SU-DHL-6 (cell line): ENCODE results near the gene SUGCT.

Source experiments
- H2AFZ ChIP-seq: fragments of 200-600 bp; sonication (generic); 2 replicates; pipeline ENCODE4 v1.6.1; 2014; ENCODE audit warnings: low read depth, mild to moderate bottlenecking, moderate library complexity, mixed read lengths, antibody characterized with exemption, low read length; ENCODE audit not compliant: severe bottlenecking
- H3F3A ChIP-seq: fragments of 200-600 bp; shearing (Covaris generic); 2 replicates; pipeline ENCODE4 v1.6.0; 2016; ENCODE audit warnings: antibody characterized with exemption, mild to moderate bottlenecking; ENCODE audit not compliant: insufficient read depth
- H3K27ac ChIP-seq: fragments of 200-600 bp; sonication (generic); 2 replicates; pipeline ENCODE4 v1.5.1; 2016; ENCODE audit warnings: low read depth, mild to moderate bottlenecking, low read length, moderate library complexity, mixed read lengths
- H3K27me3 ChIP-seq: fragments of 200-600 bp; sonication (generic), shearing (Covaris generic); 2 replicates; pipeline ENCODE4 v1.6.0; 2014; ENCODE audit warnings: mild to moderate bottlenecking, low read length
- H3K36me3 ChIP-seq: fragments of 200-600 bp; sonication (generic); 2 replicates; pipeline ENCODE4 v1.6.1; 2014; ENCODE audit warnings: mild to moderate bottlenecking, low read length, mixed read lengths
- H3K4me2 ChIP-seq: fragments of 300-600, 200-600 bp; shearing (Covaris generic), sonication (generic); 2 replicates; pipeline ENCODE4 v1.6.0; 2014; ENCODE audit warnings: low read length, low read depth, mild to moderate bottlenecking; ENCODE audit not compliant: poor library complexity, severe bottlenecking
- H3K4me3 ChIP-seq: fragments of 200-600 bp; sonication (generic); 2 replicates; pipeline ENCODE4 v1.5.1; 2014; ENCODE audit warnings: antibody characterized with exemption, low read length, mild to moderate bottlenecking, mixed read lengths; ENCODE audit not compliant: insufficient read depth, poor library complexity, severe bottlenecking
- H3K79me2 ChIP-seq: fragments of 200-600 bp; sonication (generic); 2 replicates; pipeline ENCODE4 v1.6.1; 2014; ENCODE audit warnings: mild to moderate bottlenecking, low read length, moderate library complexity; ENCODE audit not compliant: insufficient read depth
- H3K9ac ChIP-seq: fragments of 200-600 bp; sonication (generic); 2 replicates; pipeline ENCODE4 v1.7.0; 2014; ENCODE audit warnings: mild to moderate bottlenecking, low read length
- H3K9me2 ChIP-seq: fragments of 200-600 bp; sonication (generic); replicated peaks from 2 replicates; pipeline ENCODE4 v1.6.1; 2014; ENCODE audit warnings: low read length; ENCODE audit not compliant: insufficient read depth
- H3K9me3 ChIP-seq: fragments of 200-600 bp; sonication (generic); 2 replicates; pipeline ENCODE4 v1.6.1; 2014; ENCODE audit warnings: low read length, mixed read lengths; ENCODE audit not compliant: insufficient read depth
- H4K20me1 ChIP-seq: fragments of 200-600 bp; sonication (generic); 2 replicates; pipeline ENCODE4 v1.6.1; 2014; ENCODE audit warnings: low read depth, mild to moderate bottlenecking, antibody characterized with exemption, low read length, moderate library complexity, mixed read lengths
- EZH2phosphoT487 ChIP-seq: fragments of 200-600 bp; sonication (generic), shearing (Covaris generic); conservative IDR thresholded peaks from 2 replicates; pipeline ENCODE4 v1.6.1; 2018; ENCODE audit warnings: mild to moderate bottlenecking, antibody characterized with exemption, low read length, moderate library complexity, mixed read lengths
- TF ChIP-seq, protein P1 (sequence below): fragments of 200-600 bp; sonication (generic); IDR thresholded peaks from one replicate; pipeline ENCODE4 v1.5.1; 2017; ENCODE audit warnings: antibody characterized with exemption, mild to moderate bottlenecking, low read length, moderate library complexity; ENCODE audit not compliant: insufficient read depth, poor library complexity, severe bottlenecking

SUGCT gene

GRCh38 chr7:40300146-40300670, 165.4 kb downstream of the SUGCT start:
- H3K27me3 ChIP-seq = no peaks in the 10 kb centered on the region
- H2AFZ ChIP-seq = no peak overlapping the region
- no peaks in the 10 kb centered on the region for H3K9me3 ChIP-seq
- no peak overlapping the region for H3K4me3 ChIP-seq
- H3K79me2 ChIP-seq = no peaks in the 10 kb centered on the region
- H3K27ac ChIP-seq = no peak overlapping the region
- H4K20me1 ChIP-seq = no peaks in the 10 kb centered on the region
- no peaks in the 10 kb centered on the region for H3K9me2 ChIP-seq
- no peaks in the 10 kb centered on the region for H3F3A ChIP-seq
- no peak overlapping the region for H3K4me2 ChIP-seq
- no peak overlapping the region for H3K9ac ChIP-seq
- H3K36me3 ChIP-seq = no peaks in the 10 kb centered on the region
- TF ChIP-seq, protein P1, sequence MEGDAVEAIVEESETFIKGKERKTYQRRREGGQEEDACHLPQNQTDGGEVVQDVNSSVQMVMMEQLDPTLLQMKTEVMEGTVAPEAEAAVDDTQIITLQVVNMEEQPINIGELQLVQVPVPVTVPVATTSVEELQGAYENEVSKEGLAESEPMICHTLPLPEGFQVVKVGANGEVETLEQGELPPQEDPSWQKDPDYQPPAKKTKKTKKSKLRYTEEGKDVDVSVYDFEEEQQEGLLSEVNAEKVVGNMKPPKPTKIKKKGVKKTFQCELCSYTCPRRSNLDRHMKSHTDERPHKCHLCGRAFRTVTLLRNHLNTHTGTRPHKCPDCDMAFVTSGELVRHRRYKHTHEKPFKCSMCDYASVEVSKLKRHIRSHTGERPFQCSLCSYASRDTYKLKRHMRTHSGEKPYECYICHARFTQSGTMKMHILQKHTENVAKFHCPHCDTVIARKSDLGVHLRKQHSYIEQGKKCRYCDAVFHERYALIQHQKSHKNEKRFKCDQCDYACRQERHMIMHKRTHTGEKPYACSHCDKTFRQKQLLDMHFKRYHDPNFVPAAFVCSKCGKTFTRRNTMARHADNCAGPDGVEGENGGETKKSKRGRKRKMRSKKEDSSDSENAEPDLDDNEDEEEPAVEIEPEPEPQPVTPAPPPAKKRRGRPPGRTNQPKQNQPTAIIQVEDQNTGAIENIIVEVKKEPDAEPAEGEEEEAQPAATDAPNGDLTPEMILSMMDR = no peak
- no peak for TF ChIP-seq EZH2phosphoT487

- Histone ChIP-seq H3K9me2 (no peaks in the 10 kb centered on the region), H3K27me3 (no peaks in the 10 kb centered on the region), H3K36me3 (no peaks in the 10 kb centered on the region), H4K20me1 (no peaks in the 10 kb centered on the region), H3K4me2 (no peak overlapping the region), H3K4me3 (no peak overlapping the region), H3K27ac (no peak overlapping the region), H3K9ac (no peak overlapping the region), H3K9me3 (no peaks in the 10 kb centered on the region), H3F3A (no peaks in the 10 kb centered on the region), H3K79me2 (no peaks in the 10 kb centered on the region), H2AFZ (no peak overlapping the region)
- TF ChIP-seq EZH2phosphoT487 = no peak
- TF ChIP-seq, protein P1 = no peak
Measured at GRCh38 chr7:40301486-40302068, 166.8 kb downstream of the SUGCT start.

GRCh38 chr7:40303996-40304395, 169.2 kb downstream of the SUGCT start:
- Histone ChIP-seq H3K27ac (no peak overlapping the region), H3K9ac (no peak overlapping the region), H3F3A (no peaks in the 10 kb centered on the region), H2AFZ (no peak overlapping the region), H3K9me2 (no peaks in the 10 kb centered on the region), H3K36me3 (no peaks in the 10 kb centered on the region), H3K4me2 (no peak overlapping the region), H3K4me3 (no peak overlapping the region), H4K20me1 (no peaks in the 10 kb centered on the region), H3K9me3 (no peaks in the 10 kb centered on the region), H3K79me2 (no peaks in the 10 kb centered on the region), H3K27me3 (no peaks in the 10 kb centered on the region)
- TF ChIP-seq EZH2phosphoT487 = no peak
- TF ChIP-seq, protein P1 = no peak
